Measurements from ENCODE around the gene WWOX. TPM values are rescaled to one million over a fixed set of nuclear protein-coding genes. Genes with fewer than 3 reads are reported as not detected.

Gene WWOX
- total RNA-seq, 1 experiment from 2014 or later, result 38.9 TPM

GRCh38 chr16:79069121-79069520, 969.7 kb downstream of the WWOX start:
- no peak for DNase-seq (ENCODE audit: low spot score)
- in situ Hi-C loops (cut with HindIII; ENCODE audit: low sequenced_read_pairs), result no loop called here

GRCh38 chr16:79069633-79070032, 970.2 kb downstream of the WWOX start:
- no peak for DNase-seq (ENCODE audit: low spot score)
- in situ Hi-C loops (cut with HindIII; ENCODE audit: low sequenced_read_pairs), result no loop called here

- DNase-seq (ENCODE audit: low spot score), result peak; percentile 57
- in situ Hi-C loops (cut with HindIII; ENCODE audit: low sequenced_read_pairs), result no loop called here
Observed at GRCh38 chr16:79071424-79071823, 972.0 kb downstream of the WWOX start.

- in situ Hi-C loops (cut with HindIII; ENCODE audit: low sequenced_read_pairs), result no loop called here
- DNase-seq (ENCODE audit: low spot score), result no peak
Observed at GRCh38 chr16:79072517-79072916, 973.1 kb downstream of the WWOX start.

DNA sequence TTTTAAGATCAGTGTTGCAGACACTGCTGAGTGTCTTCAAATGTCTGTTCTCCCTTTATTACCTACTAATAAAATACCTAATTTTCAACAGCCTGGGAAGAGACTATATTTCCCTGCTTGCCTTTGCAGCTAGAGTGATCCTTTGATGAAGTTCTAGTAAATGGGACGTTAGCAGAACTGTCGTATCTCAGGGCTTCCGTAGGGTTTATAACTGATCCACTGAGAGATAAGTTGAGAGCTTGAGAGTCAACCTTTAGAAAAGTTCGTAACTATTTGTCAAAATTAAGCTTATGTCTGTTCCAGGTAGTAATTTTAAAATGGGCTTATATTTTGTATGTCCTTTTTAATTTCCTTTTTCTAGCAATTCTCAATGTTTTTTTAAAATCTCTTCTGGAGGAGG, 974.1 kb downstream of the WWOX start:
- in situ Hi-C loops (cut with HindIII; ENCODE audit: low sequenced_read_pairs), result no loop called here
- no peak for DNase-seq (ENCODE audit: low spot score)

DNA sequence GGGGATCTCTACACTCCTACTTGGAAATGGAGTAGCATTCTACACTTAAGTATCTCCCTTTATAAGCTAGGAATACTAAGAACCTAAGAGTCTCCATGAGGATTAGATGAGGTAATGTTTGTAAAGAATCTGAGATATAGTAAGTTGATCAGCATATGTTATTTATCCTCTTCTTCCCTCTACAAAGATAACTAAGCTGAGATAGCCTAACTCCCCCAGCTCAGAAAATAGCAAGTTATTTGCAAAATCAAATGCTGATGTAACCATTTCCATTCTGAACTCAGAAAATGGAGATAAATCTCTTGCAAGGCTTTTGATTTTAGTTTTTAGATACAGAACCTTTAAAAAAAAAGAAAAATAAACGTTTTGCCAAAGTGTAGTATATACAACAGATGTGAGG, 975.1 kb downstream of the WWOX start:
- DNase-seq (ENCODE audit: low spot score), result no peak
- in situ Hi-C loops (cut with HindIII; ENCODE audit: low sequenced_read_pairs), result no loop called here

GRCh38 chr16:79074951-79075350, 975.5 kb downstream of the WWOX start:
- no peak for DNase-seq (ENCODE audit: low spot score)
- in situ Hi-C loops (cut with HindIII; ENCODE audit: low sequenced_read_pairs), result no loop called here

GRCh38 chr16:79076047-79076767, 976.8 kb downstream of the WWOX start:
- in situ Hi-C loops (cut with HindIII; ENCODE audit: low sequenced_read_pairs), result no loop called here

DNA sequence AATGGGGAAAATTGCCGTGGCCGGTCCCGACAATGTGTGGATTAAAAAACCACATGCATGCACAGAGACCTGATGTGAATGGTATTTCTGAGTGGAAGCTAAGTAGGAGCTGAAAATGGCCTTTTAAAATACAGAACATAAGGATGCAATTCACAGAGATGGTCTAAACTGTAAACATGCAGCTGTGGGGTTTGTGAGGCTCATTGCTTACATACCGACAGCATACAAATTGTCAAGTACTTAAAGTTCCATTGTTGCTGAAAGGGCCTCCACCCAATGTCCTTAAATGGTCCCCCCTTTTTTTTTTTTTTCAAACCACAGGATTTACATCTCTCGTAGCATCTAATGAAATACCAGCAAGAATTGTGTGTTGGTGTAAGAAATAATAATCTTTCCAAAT, 977.9 kb downstream of the WWOX start:
- in situ Hi-C loops (cut with HindIII; ENCODE audit: low sequenced_read_pairs), result no loop called here
- DNase-seq (ENCODE audit: low spot score), result no peak

More at GRCh38 chr16:79076047-79076767, 976.8 kb downstream of the WWOX start:
- no peak for DNase-seq (ENCODE audit: low spot score)

DNA sequence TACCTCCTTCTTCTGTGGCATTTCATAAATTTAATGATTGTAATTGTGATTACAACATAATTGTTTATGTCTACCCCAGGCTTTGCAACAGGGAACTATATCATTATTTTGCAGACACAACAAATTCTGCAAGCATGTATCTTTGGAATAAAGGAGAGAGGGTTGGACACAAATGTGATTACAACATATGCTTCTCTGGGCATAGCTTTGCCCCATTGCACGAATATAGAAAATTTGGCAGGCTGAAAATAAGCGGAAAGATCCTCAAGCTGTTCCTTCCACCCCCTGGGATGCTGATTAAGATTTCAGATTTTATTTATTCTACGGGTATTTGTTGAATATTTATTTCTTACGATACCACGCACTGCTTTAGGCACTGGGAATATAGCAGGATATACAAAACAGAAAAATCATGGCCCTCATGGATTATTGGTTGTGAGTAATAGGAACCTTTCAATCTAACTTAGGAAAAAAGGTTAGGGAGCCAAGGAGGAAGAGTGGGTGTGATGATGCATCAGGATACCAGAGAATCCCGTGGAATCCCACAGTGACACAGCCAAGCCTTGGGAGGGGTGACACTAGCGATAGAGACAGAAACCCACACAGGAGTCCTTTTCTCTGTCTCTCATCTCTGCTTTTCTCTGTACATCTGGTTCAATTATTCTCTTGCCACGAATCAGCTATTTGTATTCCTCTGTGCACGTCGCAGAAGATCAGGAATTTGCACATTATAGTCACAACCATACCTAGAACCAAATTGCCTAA, 980.4 kb downstream of the WWOX start:
- DNase-seq (ENCODE audit: low spot score), result peak; percentile 93
- in situ Hi-C loops (cut with HindIII; ENCODE audit: low sequenced_read_pairs), result no loop called here

GRCh38 chr16:79081297-79082066, 982.0 kb downstream of the WWOX start:
- no peak for DNase-seq (ENCODE audit: low spot score)
- in situ Hi-C loops (cut with HindIII; ENCODE audit: low sequenced_read_pairs), result no loop called here

DNA sequence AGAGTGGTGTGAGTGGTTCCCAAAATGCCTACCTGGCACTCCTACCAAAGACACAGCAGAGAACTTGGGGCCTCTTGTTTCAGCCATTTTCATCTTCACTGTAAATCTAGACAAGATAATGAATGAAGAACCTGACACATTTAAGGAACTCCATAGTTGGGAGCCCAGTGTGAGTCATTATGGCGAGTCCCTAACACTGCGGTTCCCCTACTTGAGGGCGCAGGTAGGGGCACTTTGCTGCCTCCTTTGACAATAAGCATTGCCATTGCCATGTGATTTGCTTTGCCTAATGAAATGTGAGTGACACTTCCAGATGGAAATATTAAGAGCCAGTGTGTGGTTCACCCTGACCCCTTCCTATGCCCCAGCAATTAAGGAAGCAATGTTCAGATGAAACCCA, 983.5 kb downstream of the WWOX start:
- DNase-seq (ENCODE audit: low spot score), result no peak
- in situ Hi-C loops (cut with HindIII; ENCODE audit: low sequenced_read_pairs), result no loop called here

DNA sequence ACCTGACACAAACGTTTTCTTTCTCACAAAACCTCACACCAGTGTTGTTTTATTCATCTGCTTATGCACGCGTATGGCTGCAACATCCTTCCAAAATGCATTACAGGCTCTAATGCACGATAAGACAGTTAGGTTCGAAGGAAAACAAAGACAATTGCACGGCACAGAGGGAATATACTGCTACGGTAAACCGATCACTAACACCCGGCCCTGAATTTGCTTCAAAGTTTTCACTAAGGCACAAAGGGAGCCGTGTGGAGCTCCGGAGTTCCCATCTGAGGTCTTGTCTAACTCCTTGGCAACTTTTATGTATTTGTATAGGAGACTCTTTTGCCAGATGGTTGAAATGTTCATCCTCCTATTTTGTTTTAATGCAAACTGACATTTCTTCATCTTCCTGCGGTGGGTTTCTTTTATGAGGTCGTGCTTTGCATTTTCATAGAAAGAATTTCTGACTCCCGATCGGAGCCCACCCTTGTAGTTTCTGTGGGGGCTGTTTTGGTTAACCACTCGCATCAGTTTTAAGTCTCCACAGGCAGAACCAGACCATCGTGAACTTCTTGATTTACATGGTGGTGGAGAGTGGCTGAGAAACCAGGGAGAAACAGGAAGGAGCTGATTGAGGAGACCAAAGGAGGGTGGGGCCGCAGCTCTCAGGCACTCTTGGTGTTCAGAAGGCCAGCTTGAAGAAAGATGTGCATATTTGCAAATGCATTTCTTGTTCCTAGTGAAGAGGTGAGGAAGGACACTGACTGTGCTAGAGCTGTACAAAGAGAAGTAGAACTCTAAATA, 984.2 kb downstream of the WWOX start:
- DNase-seq (ENCODE audit: low spot score), result no peak
- in situ Hi-C loops (cut with HindIII; ENCODE audit: low sequenced_read_pairs), result no loop called here

- in situ Hi-C loops (cut with HindIII; ENCODE audit: low sequenced_read_pairs), result no loop called here
- DNase-seq (ENCODE audit: low spot score), result no peak
Observed at GRCh38 chr16:79088971-79089370, 989.5 kb downstream of the WWOX start.

- in situ Hi-C loops (cut with HindIII; ENCODE audit: low sequenced_read_pairs), result no loop called here
Observed at GRCh38 chr16:79089735-79090284, 990.4 kb downstream of the WWOX start.

DNA sequence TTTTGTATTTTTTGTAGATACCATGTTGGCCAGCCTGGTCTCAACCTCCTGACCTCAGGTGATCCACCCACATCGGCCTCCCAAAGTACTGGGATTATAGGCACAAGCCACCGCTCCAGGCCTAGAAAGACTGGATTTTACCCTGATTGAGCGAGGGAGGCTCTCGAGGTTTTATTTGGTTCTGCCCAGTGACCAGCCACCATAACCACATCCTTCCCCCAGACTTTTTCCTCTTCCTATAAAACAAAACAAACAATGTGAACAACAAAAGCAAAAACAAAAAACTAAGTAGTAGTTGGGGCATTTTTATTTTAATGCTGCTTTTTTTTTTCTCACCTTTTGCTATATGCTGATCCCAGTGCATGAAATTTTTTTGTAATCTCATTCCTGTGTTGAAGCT, 991.5 kb downstream of the WWOX start:
- no peak for DNase-seq (ENCODE audit: low spot score)
- in situ Hi-C loops (cut with HindIII; ENCODE audit: low sequenced_read_pairs), result no loop called here

More at GRCh38 chr16:79089735-79090284, 990.4 kb downstream of the WWOX start:
- DNase-seq (ENCODE audit: low spot score), result no peak

DNA sequence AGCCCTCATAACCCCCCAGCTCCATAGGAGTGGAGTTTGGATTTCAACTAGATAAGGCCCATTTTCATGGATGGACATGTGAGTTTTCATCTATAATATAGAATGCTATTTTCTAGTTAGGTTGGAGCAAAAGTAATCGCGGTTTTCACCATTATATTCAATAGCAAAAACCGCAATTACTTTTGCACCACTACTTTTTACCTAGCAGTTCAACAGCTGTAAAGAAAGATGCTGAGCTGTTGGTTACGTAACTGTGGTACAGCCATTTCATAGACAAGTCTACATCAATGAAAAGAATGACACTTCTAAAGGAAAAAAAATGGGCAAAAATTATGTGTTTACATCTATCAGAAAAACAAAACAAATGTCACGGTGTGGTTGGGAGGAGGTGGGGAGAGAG, 993.4 kb downstream of the WWOX start:
- DNase-seq (ENCODE audit: low spot score), result no peak
- in situ Hi-C loops (cut with HindIII; ENCODE audit: low sequenced_read_pairs), result no loop called here

DNA sequence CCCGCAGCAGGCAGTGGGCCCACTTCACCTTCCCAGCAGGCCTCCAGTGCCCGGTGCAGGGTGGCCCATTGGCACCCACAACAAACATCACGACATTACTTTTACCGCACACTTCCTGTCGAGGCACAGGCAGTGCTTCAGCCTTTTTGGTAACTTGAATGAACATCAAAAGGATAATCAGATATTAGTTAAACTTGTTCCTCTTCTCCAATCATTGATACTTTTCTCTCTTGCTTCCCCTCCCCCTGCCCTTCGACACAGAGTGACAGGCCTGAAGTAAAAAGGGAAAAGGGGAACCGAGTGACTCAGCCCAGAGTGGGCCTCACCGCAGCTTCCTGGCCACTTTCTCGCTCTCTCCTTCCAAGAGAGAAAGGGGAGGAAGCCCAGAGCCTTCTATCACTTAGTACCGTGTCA, 994.1 kb downstream of the WWOX start:
- DNase-seq (ENCODE audit: low spot score), result no peak
- in situ Hi-C loops (cut with HindIII; ENCODE audit: low sequenced_read_pairs), result no loop called here

DNA sequence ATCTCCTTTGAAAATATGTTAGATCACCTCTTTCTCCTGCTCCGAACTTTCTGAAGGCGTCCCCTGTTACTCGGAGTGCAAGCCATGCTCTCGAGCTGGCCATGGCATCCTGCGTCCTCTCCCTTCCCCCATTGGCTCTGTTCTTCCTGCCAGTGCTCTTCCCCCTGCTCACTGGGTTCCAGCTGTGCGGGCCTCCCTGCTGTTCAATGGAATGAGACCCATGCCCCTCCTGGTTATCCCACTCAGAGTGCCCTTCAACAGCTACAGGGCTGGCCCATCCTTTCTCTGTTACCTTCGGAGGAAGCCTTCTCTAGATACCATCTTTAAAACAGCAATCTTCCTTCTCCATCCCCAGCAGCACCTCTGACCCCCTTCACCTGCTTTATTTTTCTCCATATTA, 996.8 kb downstream of the WWOX start:
- no peak for DNase-seq (ENCODE audit: low spot score)

More for the DNA sequence above, 996.8 kb downstream of the WWOX start:
- in situ Hi-C loops (cut with HindIII; ENCODE audit: low sequenced_read_pairs), result no loop called here

Data from G401 (cell line).